GM12878 (cell line): ENCODE measurements around the gene ADD2. TPM values are rescaled to one million over a fixed set of nuclear protein-coding genes. Genes with fewer than 3 reads are reported as not detected.

Source experiments
- ATAC-seq: fragments of 200-7000 bp; cut with Tn5 transposase; 3 replicates; pipeline ENCODE4 v1.9.1; 2020; ENCODE audit warnings: mild to moderate bottlenecking, moderate library complexity
- BruUV-seq: library from RNA; stranded (reverse); fragments of 400-500 nt; replicated peaks from 2 replicates; lab custom pipeline; 2021; lab: Mats Ljungman, UMichigan
- CTCF ChIA-PET: fragments of 300-600 bp; sonication (Branson Sonifier 250); formaldehyde crosslinking; extraction: SDS; loops from one replicate; lab custom pipeline; 2021; ENCODE audit warnings: inconsistent platforms; lab: Yijun Ruan, JAX
- POLR2A ChIA-PET: fragments of 350-600 bp; formaldehyde crosslinking; extraction: SDS; loops from one replicate; lab custom pipeline; 2021; ENCODE audit warnings: inconsistent platforms; lab: Charles Lee
- RAD21 ChIA-PET: fragments of 300-600 bp; sonication (Branson Sonifier 250); formaldehyde crosslinking; loops from one replicate; lab custom pipeline; 2023; ENCODE audit warnings: antibody characterized with exemption; ENCODE audit not compliant: unreplicated experiment; lab: Charles Lee
- SMC1A ChIA-PET: fragments of 300-600 bp; sonication (Branson Sonifier 250); formaldehyde crosslinking; loops from one replicate; lab custom pipeline; 2023; ENCODE audit not compliant: unreplicated experiment, uncharacterized antibody; lab: Charles Lee
- DNase-seq: peaks from one replicate; pipeline ENCODE4 v3.0.0-alpha.2; 2011; ENCODE audit warnings: low read depth, low spot score
- FAIRE-seq: peaks from 3 replicates; lab custom pipeline; 2011; peaks lifted over from hg19 to GRCh38; lab: Jason Lieb, UNC
- H2AFZ ChIP-seq: 2 replicates; pipeline ENCODE4 v1.6.0; 2011; ENCODE audit warnings: low read depth, low read length, control low read depth; ENCODE audit not compliant: control insufficient read depth
- H3K27ac ChIP-seq: 2 replicates; pipeline ENCODE4 v1.5.1; 2011; ENCODE audit warnings: control low read depth; ENCODE audit not compliant: control insufficient read depth, insufficient read depth
- H3K27me3 ChIP-seq, 2 experiments: replicated peaks in 1 of 2; 2 replicates each; pipeline versions ENCODE4 v1.6.0 to v1.6.1; 2011; ENCODE audit warnings: low read length in 1 of 2; ENCODE audit not compliant: control insufficient read depth in 2 of 2, insufficient read depth in 2 of 2
- H3K36me3 ChIP-seq, 2 experiments: 2 replicates each; pipeline ENCODE4 v1.5.1; 2011; ENCODE audit warnings: low read length in 1 of 2; ENCODE audit not compliant: control insufficient read depth in 2 of 2, insufficient read depth in 2 of 2
- H3K4me1 ChIP-seq: 2 replicates; pipeline ENCODE4 v1.6.1; 2011; ENCODE audit warnings: mild to moderate bottlenecking, low read length, moderate library complexity, mixed read lengths; ENCODE audit not compliant: control insufficient read depth, insufficient read depth
- H3K4me2 ChIP-seq: 2 replicates; pipeline ENCODE4 v1.6.0; 2011; ENCODE audit warnings: control low read depth; ENCODE audit not compliant: control insufficient read depth, insufficient read depth
- H3K4me3 ChIP-seq: fragments of 200-600 bp; sonication (generic); 2 replicates; pipeline ENCODE4 v1.5.1; 2016
- H3K79me2 ChIP-seq: 2 replicates; pipeline ENCODE4 v1.6.0; 2011; ENCODE audit warnings: low read length; ENCODE audit not compliant: control insufficient read depth, insufficient read depth
- H3K9ac ChIP-seq: 2 replicates; pipeline ENCODE4 v1.8.0; 2011; ENCODE audit warnings: low read length, control low read depth, mixed read lengths; ENCODE audit not compliant: control insufficient read depth, insufficient read depth
- H3K9me3 ChIP-seq: replicated peaks from 3 replicates; pipeline ENCODE4 v1.5.1; 2011; ENCODE audit warnings: mild to moderate bottlenecking, low read length; ENCODE audit not compliant: control insufficient read depth, insufficient read depth
- H4K20me1 ChIP-seq: 2 replicates; pipeline ENCODE4 v1.6.0; 2011; ENCODE audit not compliant: control insufficient read depth, insufficient read depth
- BMI1 ChIP-seq: fragments of 450-650 bp; IDR thresholded peaks from 2 replicates; pipeline ENCODE4 v1.6.1; 2016; ENCODE audit warnings: mild to moderate bottlenecking, moderate library complexity, borderline replicate concordance
- CBX5 ChIP-seq: sonication (generic); IDR thresholded peaks from 2 replicates; pipeline ENCODE4 v1.6.1; 2016; ENCODE audit warnings: low read depth, moderate library complexity, mild to moderate bottlenecking, inconsistent platforms
- ELK1 ChIP-seq: IDR thresholded peaks from 2 replicates; pipeline ENCODE4 v1.6.1; 2012; ENCODE audit warnings: low read depth, low read length, improper control_type of control experiment
- NFYB ChIP-seq: IDR thresholded peaks from 2 replicates; pipeline ENCODE4 v1.6.1; 2011; ENCODE audit warnings: low read depth, mild to moderate bottlenecking, low read length, improper control_type of control experiment, moderate library complexity; ENCODE audit not compliant: insufficient read depth
- WGBS: methylation state at CpG from one replicate; pipeline ENCODE4 v1.1.6; 2016; ENCODE audit warnings: low lambda C conversion rate; ENCODE audit not compliant: insufficient replicate concordance, insufficient coverage; ENCODE audit errors: missing lambda C conversion rate; 5-methylcytosine and 5-hydroxymethylcytosine counted together
- in situ Hi-C: fragments of 300-500 bp; cut with MboI; formaldehyde crosslinking; loops from 9 replicates; pipeline ENCODE4 v1.14.3; 2018; ENCODE audit warnings: mixed read lengths
- intact Hi-C: fragments of 100-400 bp; cut with micrococcal nuclease; formaldehyde crosslinking; loops from one replicate; pipeline ENCODE4 v1.14.2; 2022; ENCODE audit not compliant: unreplicated experiment
- polyA plus RNA-seq, 11 experiments: library from polyadenylated mRNA; depleted of rRNA in 4 of 11; unstranded in 6 of 11; stranded (reverse) in 5 of 11; fragments of >200 nt; fragmentation: Nextera tagmentation in 4 of 11; fragmentation: Illumina TruSeq in 1 of 11; extraction: Ambion mirVana in 4 of 11; extraction: Trizol in 1 of 11; gene quantifications; 1 replicate in 1 of 11; 2 replicates in 10 of 11; pipeline versions ENCODE4 v1.2.1 to v1.2.3, GENCODE V29; 2011 to 2016; ENCODE audit warnings: inconsistent platforms in 2 of 11, missing spikeins in 2 of 11, low read depth in 1 of 11
- total RNA-seq, 4 experiments: library from RNA; depleted of rRNA in 3 of 4; stranded (reverse); fragments of >200 nt in 3 of 4; fragmentation: Illumina TruSeq in 1 of 4; extraction: Trizol in 1 of 4; gene quantifications; 2 replicates each; pipeline versions ENCODE4 v1.2.1 to v1.2.3, GENCODE V29; 2013 to 2021

The ADD2 gene
- total and polyA plus RNA-seq, 10 of the 15 experiments (the other 5 are each of a cell fraction or from before 2014, with no cell fraction given), result 0.05 to 0.13 (median 0.08) TPM; not detected in 7

- no peak overlapping the region for H3K4me3 ChIP-seq
- no peak for FAIRE-seq
- ChIA-PET CTCF (interaction anchor here (0.6 kb wide), 1 partner anchor 29 kb away, joined by 5 read pairs; no protein-coding TSS in a partner anchor), SMC1A (no interaction called here), RAD21 (no interaction called here), POLR2A (no interaction called here)
- H3K27ac ChIP-seq, result no peak overlapping the region
- no peak overlapping the region for H3K9ac ChIP-seq
- no peak for DNase-seq
- H3K4me2 ChIP-seq, result no peak overlapping the region
- no peaks in the 10 kb centered on the region for H3K4me1 ChIP-seq
- H2AFZ ChIP-seq, result no peak overlapping the region
- intact Hi-C loops, result loop anchor here (10.0 kb wide), 1 partner anchor 100 kb away; no protein-coding TSS in a partner anchor
- no peak for TF ChIP-seq NFYB
- WGBS, result 59% methylated on average over 4 of the region's 4 CpGs
- BruUV-seq, result no TSS peak
- in situ Hi-C loops, result no loop called here
- H3K36me3 ChIP-seq, result no peaks in the 10 kb centered on the region
- H4K20me1 ChIP-seq, result no peaks in the 10 kb centered on the region
- no peaks in the 10 kb centered on the region for H3K79me2 ChIP-seq
- no peaks in the 10 kb centered on the region for H3K9me3 ChIP-seq
- ATAC-seq, result no peak
- H3K27me3 ChIP-seq, result no peaks in the 10 kb centered on the region
These were observed 83.0 kb downstream of the ADD2 start for GRCh38 chr2:70684846-70685622.

GRCh38 chr2:70683455-70683854, 84.5 kb downstream of the ADD2 start:
- SMC1A ChIA-PET, result no interaction called here
- in situ Hi-C loops (no loop called here), intact Hi-C loops (loop anchor here (10.0 kb wide), 1 partner anchor 101 kb away; no protein-coding TSS in a partner anchor)

More at GRCh38 chr2:70683455-70683854, 84.5 kb downstream of the ADD2 start:
- DNase-seq, result no peak
- POLR2A ChIA-PET, result no interaction called here
- no peak for ATAC-seq
- no peaks in the 10 kb centered on the region for H4K20me1 ChIP-seq
- H3K4me1 ChIP-seq, result no peaks in the 10 kb centered on the region
- no peak for TF ChIP-seq BMI1
- TF ChIP-seq ELK1, result no peak
- no peak for TF ChIP-seq CBX5
- no peak overlapping the region for H2AFZ ChIP-seq
- no peak overlapping the region for H3K9ac ChIP-seq
- no peak for FAIRE-seq
- no peaks in the 10 kb centered on the region for H3K27me3 ChIP-seq
- CTCF ChIA-PET, result no interaction called here
- H3K4me2 ChIP-seq, result no peak overlapping the region
- H3K36me3 ChIP-seq, result no peaks in the 10 kb centered on the region
- H3K79me2 ChIP-seq, result no peaks in the 10 kb centered on the region
- RAD21 ChIA-PET, result no interaction called here
- H3K27ac ChIP-seq, result no peak overlapping the region
- H3K4me3 ChIP-seq, result no peak overlapping the region
- WGBS, result 61% methylated on average over 6 of the region's 6 CpGs
- H3K9me3 ChIP-seq, result no peaks in the 10 kb centered on the region
- BruUV-seq, result no TSS peak
